KMS-11 (cell line): Measurements from ENCODE around the gene TMEM229B.

Experiments used
- H2AFZ ChIP-seq: fragments of 200-600 bp; sonication (generic); 2 replicates; pipeline ENCODE4 v1.6.1; 2016; ENCODE audit warnings: antibody characterized with exemption, mixed run types, low read depth
- H3K27ac ChIP-seq: fragments of 200-600 bp; sonication (generic); 2 replicates; pipeline ENCODE4 v1.6.1; 2016; ENCODE audit warnings: mild to moderate bottlenecking, mixed run types
- H3K27me3 ChIP-seq: fragments of 200-600 bp; sonication (generic); 2 replicates; pipeline ENCODE4 v1.6.1; 2017; ENCODE audit warnings: mild to moderate bottlenecking, low read depth, mixed run types, moderate library complexity; ENCODE audit not compliant: insufficient read depth
- H3K36me3 ChIP-seq: fragments of 200-600 bp; sonication (generic); 2 replicates; pipeline ENCODE4 v1.6.1; 2017; ENCODE audit warnings: mild to moderate bottlenecking, mixed run types; ENCODE audit not compliant: insufficient read depth
- H3K4me1 ChIP-seq: fragments of 200-600 bp; sonication (generic); 2 replicates; pipeline ENCODE4 v1.6.1; 2016; ENCODE audit warnings: mild to moderate bottlenecking, low read depth, mixed run types; ENCODE audit not compliant: poor library complexity, severe bottlenecking
- H3K4me2 ChIP-seq: fragments of 200-600 bp; sonication (generic); 2 replicates; pipeline ENCODE4 v1.7.0; 2016; ENCODE audit warnings: mild to moderate bottlenecking, mixed run types
- H3K4me3 ChIP-seq: fragments of 200-600 bp; sonication (generic); IDR thresholded peaks from 2 replicates; pipeline ENCODE4 v1.6.1; 2017; ENCODE audit warnings: low read depth, low read length, mixed read lengths; ENCODE audit not compliant: insufficient read depth
- H3K79me2 ChIP-seq: fragments of 200-600 bp; sonication (generic); 2 replicates; pipeline ENCODE4 v1.6.1; 2016; ENCODE audit warnings: low read depth, mixed run types; ENCODE audit not compliant: insufficient read depth
- H3K9ac ChIP-seq: fragments of 200-600 bp; sonication (generic); 2 replicates; pipeline ENCODE4 v1.6.1; 2016; ENCODE audit warnings: mild to moderate bottlenecking, mixed run types
- H4K20me1 ChIP-seq: fragments of 200-600 bp; sonication (generic); 2 replicates; pipeline ENCODE4 v1.6.1; 2016; ENCODE audit warnings: mild to moderate bottlenecking, mixed run types; ENCODE audit not compliant: insufficient read depth
- CTCF ChIP-seq: fragments of 200-600 bp; sonication (generic); conservative IDR thresholded peaks from 2 replicates; pipeline ENCODE4 v1.6.1; 2017; ENCODE audit warnings: low read depth, mild to moderate bottlenecking, antibody characterized with exemption, low read length, moderate library complexity, mixed read lengths

Gene TMEM229B

GRCh38 chr14:67472726-67473125 lies 15.8 kb downstream of the TMEM229B start:
- H3K4me1 ChIP-seq = no peaks in the 10 kb centered on the region
- no peaks in the 10 kb centered on the region for H4K20me1 ChIP-seq
- H3K4me2 ChIP-seq = no peak overlapping the region
- H3K4me3 ChIP-seq = no peak overlapping the region
- no peaks in the 10 kb centered on the region for H3K79me2 ChIP-seq
- no peak overlapping the region for H3K9ac ChIP-seq
- TF ChIP-seq CTCF = no peak
- no peak overlapping the region for H2AFZ ChIP-seq
- no peaks in the 10 kb centered on the region for H3K36me3 ChIP-seq
- H3K27ac ChIP-seq = no peak overlapping the region
- H3K27me3 ChIP-seq = no peaks in the 10 kb centered on the region

GRCh38 chr14:67469954-67470353 lies 18.6 kb downstream of the TMEM229B start:
- Histone ChIP-seq H4K20me1 (no peaks in the 10 kb centered on the region), H3K4me2 (no peak overlapping the region), H3K4me1 (no peaks in the 10 kb centered on the region), H3K4me3 (no peak overlapping the region), H2AFZ (no peak overlapping the region), H3K9ac (no peak overlapping the region), H3K27ac (no peak overlapping the region), H3K36me3 (no peaks in the 10 kb centered on the region), H3K79me2 (no peaks in the 10 kb centered on the region), H3K27me3 (no peaks in the 10 kb centered on the region)
- no peak for TF ChIP-seq CTCF

- Histone ChIP-seq H3K36me3 (no peaks in the 10 kb centered on the region), H4K20me1 (no peaks in the 10 kb centered on the region), H3K4me2 (no peak overlapping the region), H3K27ac (no peak overlapping the region), H3K4me1 (no peaks in the 10 kb centered on the region), H3K27me3 (no peaks in the 10 kb centered on the region), H3K4me3 (no peak overlapping the region), H3K79me2 (no peaks in the 10 kb centered on the region), H2AFZ (no peak overlapping the region), H3K9ac (no peak overlapping the region)
- no peak for TF ChIP-seq CTCF
Measured at GRCh38 chr14:67468378-67468730, 20.2 kb downstream of the TMEM229B start.

GRCh38 chr14:67467134-67467533 lies 21.4 kb downstream of the TMEM229B start:
- H2AFZ ChIP-seq = no peak overlapping the region
- H3K27me3 ChIP-seq = no peaks in the 10 kb centered on the region

More at GRCh38 chr14:67467134-67467533, 21.4 kb downstream of the TMEM229B start:
- Histone ChIP-seq H3K27ac (no peak overlapping the region), H3K36me3 (no peaks in the 10 kb centered on the region), H3K9ac (no peak overlapping the region), H3K79me2 (no peaks in the 10 kb centered on the region), H3K4me2 (no peak overlapping the region), H4K20me1 (no peaks in the 10 kb centered on the region), H3K4me3 (no peak overlapping the region), H3K4me1 (no peaks in the 10 kb centered on the region)
- no peak for TF ChIP-seq CTCF
